Cardiac fibroblast (primary cell): ENCODE data around the gene CYP11A1.

Source experiments
- DNase-seq, 2 donors: peaks; one replicate each; pipeline versions ENCODE4 v3.0.0 to v3.0.0-alpha.2; 2010; ENCODE audit warnings: low read depth in 2 of 2
- H3K4me3 ChIP-seq, 2 donors: replicated peaks in 1 of 2; 1 replicate in 1 of 2; 2 replicates in 1 of 2; pipeline ENCODE4 v1.5.1; 2011; ENCODE audit warnings: low read depth in 2 of 2, low read length in 2 of 2, mild to moderate bottlenecking in 2 of 2, moderate library complexity in 1 of 2
- TF ChIP-seq, protein P1 (sequence below): IDR thresholded peaks from one replicate; pipeline ENCODE4 v1.5.1; 2011; ENCODE audit warnings: low read depth, mild to moderate bottlenecking, low read length, inconsistent platforms

CYP11A1 gene

DNA sequence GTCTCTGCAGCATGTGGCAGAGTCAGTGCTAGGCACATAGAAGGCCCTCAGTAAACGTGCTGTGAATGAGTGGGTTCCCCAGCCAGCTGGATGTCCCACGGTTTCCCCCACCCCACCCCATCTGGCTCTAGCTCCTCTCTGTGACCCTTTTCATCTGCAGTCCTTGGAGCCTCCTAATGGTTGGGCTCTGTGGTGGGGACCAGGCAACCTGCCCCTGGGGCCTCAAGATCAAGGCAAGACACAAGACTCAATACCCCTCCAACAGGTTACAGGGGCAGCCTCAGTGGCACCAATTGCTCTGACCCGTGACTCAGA, 17.1 kb upstream of the CYP11A1 start:
- DNase-seq: no peak
- TF ChIP-seq, protein P1, sequence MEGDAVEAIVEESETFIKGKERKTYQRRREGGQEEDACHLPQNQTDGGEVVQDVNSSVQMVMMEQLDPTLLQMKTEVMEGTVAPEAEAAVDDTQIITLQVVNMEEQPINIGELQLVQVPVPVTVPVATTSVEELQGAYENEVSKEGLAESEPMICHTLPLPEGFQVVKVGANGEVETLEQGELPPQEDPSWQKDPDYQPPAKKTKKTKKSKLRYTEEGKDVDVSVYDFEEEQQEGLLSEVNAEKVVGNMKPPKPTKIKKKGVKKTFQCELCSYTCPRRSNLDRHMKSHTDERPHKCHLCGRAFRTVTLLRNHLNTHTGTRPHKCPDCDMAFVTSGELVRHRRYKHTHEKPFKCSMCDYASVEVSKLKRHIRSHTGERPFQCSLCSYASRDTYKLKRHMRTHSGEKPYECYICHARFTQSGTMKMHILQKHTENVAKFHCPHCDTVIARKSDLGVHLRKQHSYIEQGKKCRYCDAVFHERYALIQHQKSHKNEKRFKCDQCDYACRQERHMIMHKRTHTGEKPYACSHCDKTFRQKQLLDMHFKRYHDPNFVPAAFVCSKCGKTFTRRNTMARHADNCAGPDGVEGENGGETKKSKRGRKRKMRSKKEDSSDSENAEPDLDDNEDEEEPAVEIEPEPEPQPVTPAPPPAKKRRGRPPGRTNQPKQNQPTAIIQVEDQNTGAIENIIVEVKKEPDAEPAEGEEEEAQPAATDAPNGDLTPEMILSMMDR: no peak
- H3K4me3 ChIP-seq: no peak overlapping the region

- peak in 1 of 2 donors; percentile 58 for DNase-seq
- TF ChIP-seq, protein P1: no peak
- no peak overlapping the region for H3K4me3 ChIP-seq
These were observed 16.5 kb upstream of the CYP11A1 start for GRCh38 chr15:74383695-74384565.

- no peak for DNase-seq
- TF ChIP-seq, protein P1: no peak
- no peak overlapping the region for H3K4me3 ChIP-seq
These were observed 15.8 kb upstream of the CYP11A1 start for GRCh38 chr15:74383286-74383685.

GRCh38 chr15:74382004-74382816, 14.8 kb upstream of the CYP11A1 start:
- TF ChIP-seq, protein P1: peak; percentile 98
- peak; percentile 82 to 83 for DNase-seq
- H3K4me3 ChIP-seq: no peak overlapping the region

GRCh38 chr15:74381481-74381880, 14.0 kb upstream of the CYP11A1 start:
- H3K4me3 ChIP-seq: no peak overlapping the region
- no peak for DNase-seq
- TF ChIP-seq, protein P1: no peak

- no peak for DNase-seq
- TF ChIP-seq, protein P1: no peak
- no peak overlapping the region for H3K4me3 ChIP-seq
These were observed 13.7 kb upstream of the CYP11A1 start for GRCh38 chr15:74381190-74381453.
